Activated T-helper 1 cell treated with anti-CD3 and anti-CD28 coated beads, Interleukin-12 subunit alpha, Interleukin-12 subunit beta, Interleukin-2, Interleukin-4 antibody, amounts not matched to agents 30 ng/mL and 10 ng/mL and 1 ng/mL, durations not matched to agents 14 hours and 24 hours and 36 hours (primary cell): ENCODE measurements around the gene SLC9A6. TPM values are rescaled to one million over a fixed set of nuclear protein-coding genes. Genes with fewer than 3 reads are reported as not detected.

ENCODE experiments used
- DNase-seq: peaks from one replicate; pipeline ENCODE4 v3.0.0; 2021; ENCODE audit warnings: low spot score
- H3K27ac Mint-ChIP-seq: one replicate; pipeline ENCODE4 v1.8.0; 2021; ENCODE audit warnings: mild to moderate bottlenecking, mixed read lengths
- H3K27me3 Mint-ChIP-seq: one replicate; pipeline ENCODE4 v1.8.0; 2022; ENCODE audit warnings: mild to moderate bottlenecking, moderate library complexity, mixed read lengths; ENCODE audit not compliant: insufficient read depth
- H3K36me3 Mint-ChIP-seq: one replicate; pipeline ENCODE4 v1.8.0; 2021; ENCODE audit warnings: low read depth, mixed read lengths
- H3K4me1 Mint-ChIP-seq: one replicate; pipeline ENCODE4 v1.8.0; 2021; ENCODE audit warnings: low read depth, mixed read lengths
- H3K4me3 Mint-ChIP-seq: one replicate; pipeline ENCODE4 v1.8.0; 2021; ENCODE audit warnings: mild to moderate bottlenecking, moderate library complexity, mixed read lengths
- H3K9me3 Mint-ChIP-seq: one replicate; pipeline ENCODE4 v1.8.0; 2021; ENCODE audit warnings: mixed read lengths
- intact Hi-C: fragments of 100-400 bp; cut with micrococcal nuclease; formaldehyde crosslinking; loops from one replicate; pipeline ENCODE4 v1.15.1; 2024
- total RNA-seq: library from RNA; stranded (reverse); gene quantifications from 2 replicates; pipeline ENCODE4 v1.2.3, GENCODE V29; 2022

Gene SLC9A6
- total RNA-seq = 12.7 and 13.4 TPM in 2 replicates

- Mint-ChIP-seq H3K27me3 (no peaks in the 10 kb centered on the region), H3K27ac (peak within 1 kb of the TSS; percentile 86)
Measured at GRCh38 chrX:135985157-135985972, at the start of gene SLC9A6. Gene SLC9A6, plus strand, starts transcription at chrX:135985435. Its CDS starts 224 bp downstream, at chrX:135985659.

DNA sequence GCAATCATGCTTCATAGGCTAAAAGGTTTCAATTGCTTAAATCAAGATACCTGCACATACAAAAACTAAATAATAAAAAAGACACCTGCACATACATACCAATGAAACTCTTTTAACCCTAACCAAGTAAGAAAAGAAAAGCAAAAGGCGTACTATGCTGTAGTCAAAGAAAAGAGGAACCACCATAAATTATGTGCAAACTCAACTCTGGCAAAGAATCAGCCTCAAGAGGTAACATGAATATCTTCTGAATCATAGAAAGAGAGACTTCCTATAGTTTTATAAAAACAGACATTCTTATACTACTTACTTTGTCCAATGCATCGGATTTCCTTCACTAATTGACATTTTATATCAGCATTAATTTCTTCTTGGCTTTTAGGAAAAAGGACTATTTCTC lies 40.7 kb upstream of the SLC9A6 start:
- Mint-ChIP-seq H3K4me1 (no peaks in the 10 kb centered on the region), H3K27me3 (no peaks in the 10 kb centered on the region), H3K27ac (no peak overlapping the region), H3K36me3 (peaks cover 2% of the 10 kb centered on the region), H3K4me3 (no peak overlapping the region), H3K9me3 (no peaks in the 10 kb centered on the region)
- intact Hi-C loops = no loop called here
- no peak for DNase-seq

More at GRCh38 chrX:135985157-135985972, at the start of gene SLC9A6:
- peak within 1 kb of the TSS; percentile 92 for H3K4me3 Mint-ChIP-seq
- peaks cover 52% of the 10 kb centered on the region for H3K4me1 Mint-ChIP-seq
- DNase-seq = peak; percentile 59
- H3K9me3 Mint-ChIP-seq = no peaks in the 10 kb centered on the region
- no peaks in the 10 kb centered on the region for H3K36me3 Mint-ChIP-seq
- intact Hi-C loops = loop anchor here (1.0 to 5.0 kb wide), 4 partner anchors 11 to 511 kb away; partner anchors contain the start of genes FHL1, HTATSF1 and MAP7D3

DNA sequence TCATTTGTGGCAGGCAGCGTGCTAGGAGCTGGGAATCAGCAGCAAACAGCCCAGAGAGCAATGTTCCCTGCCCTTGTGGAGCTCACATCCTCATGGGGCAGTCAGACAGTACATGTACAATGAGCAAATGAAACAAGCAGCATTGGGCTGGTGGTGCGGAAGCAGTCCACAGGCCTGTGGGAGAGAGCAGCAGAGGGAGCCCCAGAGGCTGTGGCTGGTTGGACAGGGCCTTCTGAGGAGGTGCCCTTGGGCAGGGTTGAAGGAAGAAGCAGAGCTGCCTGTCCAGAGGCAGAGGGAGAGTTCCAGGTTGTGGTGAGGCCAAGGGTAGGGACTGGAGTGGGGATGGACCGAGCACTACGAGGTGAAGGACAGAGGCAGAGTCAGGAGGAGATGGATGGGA lies 33.9 kb upstream of the SLC9A6 start:
- intact Hi-C loops = no loop called here
- Mint-ChIP-seq H3K36me3 (no peaks in the 10 kb centered on the region), H3K27me3 (no peaks in the 10 kb centered on the region), H3K9me3 (no peaks in the 10 kb centered on the region), H3K27ac (no peak overlapping the region), H3K4me1 (no peaks in the 10 kb centered on the region), H3K4me3 (no peak overlapping the region)
- DNase-seq = no peak

GRCh38 chrX:135973025-135973547 lies 12.1 kb upstream of the SLC9A6 start:
- no peak for DNase-seq
- Mint-ChIP-seq H3K27me3 (peaks cover 2% of the 10 kb centered on the region), H3K4me3 (peak overlapping the region; percentile 90), H3K36me3 (no peaks in the 10 kb centered on the region), H3K9me3 (no peaks in the 10 kb centered on the region), H3K4me1 (peaks cover 39% of the 10 kb centered on the region), H3K27ac (peak overlapping the region; percentile 91)
- intact Hi-C loops = loop anchor here (1.0 to 5.0 kb wide), 5 partner anchors 278 to 1801 kb away; partner anchors contain the start of genes HTATSF1, MAP7D3 and SMIM10L2A

DNA sequence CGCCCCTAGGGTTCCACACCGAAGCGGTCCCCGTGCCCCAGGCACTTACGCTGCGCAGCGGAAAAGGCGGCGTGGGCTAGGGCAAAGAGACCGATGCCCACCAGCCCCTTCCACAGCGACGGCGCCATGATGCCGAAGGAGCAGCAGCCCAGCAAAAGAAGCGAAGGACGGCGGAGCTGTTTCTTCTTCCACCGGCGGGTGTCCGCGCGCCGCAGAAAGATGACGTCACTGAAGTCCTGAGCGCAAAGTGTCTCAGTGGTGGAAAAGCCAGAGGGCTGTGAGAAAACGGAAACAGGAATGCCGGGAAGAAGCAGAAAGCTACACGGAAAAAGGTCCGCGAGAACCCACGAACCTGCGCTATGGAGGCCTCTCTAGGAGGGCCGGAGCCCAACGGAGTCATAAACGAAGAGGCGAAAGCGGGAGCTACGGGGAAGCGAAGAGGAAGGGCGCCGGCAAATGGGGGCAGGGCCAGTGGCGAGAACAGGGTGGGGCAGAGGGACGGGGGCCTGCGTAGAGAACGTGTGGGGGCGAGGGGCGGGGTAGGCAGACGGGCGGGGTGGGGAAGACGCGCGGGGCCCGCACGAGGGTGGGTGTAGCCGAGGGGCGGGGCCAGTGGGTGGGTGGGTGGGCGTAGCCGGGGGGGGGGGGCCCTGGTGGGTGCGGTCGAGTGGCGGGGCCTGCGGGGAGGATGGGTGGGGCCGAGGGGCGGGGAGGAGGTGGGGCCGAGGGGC lies 11.5 kb upstream of the SLC9A6 start, which contains the start of gene MMGT1:
TSS of gene MMGT1 (minus strand) at position 441 of the 731 bp plus-strand sequence. CDS start at position 128, 313 bp downstream.
- H3K9me3 Mint-ChIP-seq = no peaks in the 10 kb centered on the region
- H3K27me3 Mint-ChIP-seq = peaks cover 2% of the 10 kb centered on the region
- H3K4me3 Mint-ChIP-seq = peak within 1 kb of the TSS; percentile 90
- H3K27ac Mint-ChIP-seq = peak within 1 kb of the TSS; percentile 91
- H3K4me1 Mint-ChIP-seq = peaks cover 40% of the 10 kb centered on the region
- peak; percentile 74 for DNase-seq
- intact Hi-C loops = loop anchor here (1.0 to 5.0 kb wide), 7 partner anchors 12 to 1801 kb away; partner anchors contain the start of genes HTATSF1, MAP7D3, SLC9A6 and SMIM10L2A
- H3K36me3 Mint-ChIP-seq = no peaks in the 10 kb centered on the region

GRCh38 chrX:135974279-135974856 lies 10.9 kb upstream of the SLC9A6 start:
- peaks cover 40% of the 10 kb centered on the region for H3K4me1 Mint-ChIP-seq
- H3K27ac Mint-ChIP-seq = peak overlapping the region; percentile 3
- intact Hi-C loops = loop anchor here (1.0 to 5.0 kb wide), 5 partner anchors 11 to 1802 kb away; partner anchors contain the start of genes SLC9A6 and SMIM10L2A
- H3K27me3 Mint-ChIP-seq = peaks cover 2% of the 10 kb centered on the region
- H3K36me3 Mint-ChIP-seq = no peaks in the 10 kb centered on the region
- DNase-seq = peak; percentile 19
- no peaks in the 10 kb centered on the region for H3K9me3 Mint-ChIP-seq
- H3K4me3 Mint-ChIP-seq = peak overlapping the region; percentile 69

GRCh38 chrX:135975421-135975820 lies 9.8 kb upstream of the SLC9A6 start:
- H3K4me1 Mint-ChIP-seq = peaks cover 40% of the 10 kb centered on the region
- no peak overlapping the region for H3K27ac Mint-ChIP-seq
- no peak overlapping the region for H3K4me3 Mint-ChIP-seq
- peaks cover 2% of the 10 kb centered on the region for H3K27me3 Mint-ChIP-seq
- no peaks in the 10 kb centered on the region for H3K9me3 Mint-ChIP-seq
- DNase-seq = no peak
- no peaks in the 10 kb centered on the region for H3K36me3 Mint-ChIP-seq
- intact Hi-C loops = no loop called here

DNA sequence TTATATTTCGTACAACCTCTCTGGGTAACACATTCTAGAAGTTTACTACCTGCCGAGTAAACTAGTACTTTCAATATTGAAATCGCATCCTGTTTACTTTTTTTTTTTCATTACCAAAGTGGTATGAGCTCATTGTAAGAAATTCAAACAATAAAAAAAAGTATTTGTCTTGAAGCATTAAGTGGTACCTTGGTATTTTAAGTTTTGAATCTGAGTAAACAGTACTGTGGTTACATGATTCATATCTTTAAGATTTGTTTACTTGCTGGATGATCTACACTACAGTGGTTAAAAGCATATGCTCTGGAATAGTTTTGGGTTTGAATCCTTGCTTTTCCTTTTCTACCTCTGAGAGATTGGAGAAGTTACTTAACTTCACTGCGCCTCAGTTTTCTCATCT lies 7.6 kb upstream of the SLC9A6 start:
- no peak for DNase-seq
- Mint-ChIP-seq H3K27ac (peak overlapping the region; percentile 34), H3K4me1 (peaks cover 31% of the 10 kb centered on the region), H3K36me3 (no peaks in the 10 kb centered on the region), H3K9me3 (no peaks in the 10 kb centered on the region), H3K4me3 (no peak overlapping the region), H3K27me3 (peaks cover 2% of the 10 kb centered on the region)
- intact Hi-C loops = no loop called here

DNA sequence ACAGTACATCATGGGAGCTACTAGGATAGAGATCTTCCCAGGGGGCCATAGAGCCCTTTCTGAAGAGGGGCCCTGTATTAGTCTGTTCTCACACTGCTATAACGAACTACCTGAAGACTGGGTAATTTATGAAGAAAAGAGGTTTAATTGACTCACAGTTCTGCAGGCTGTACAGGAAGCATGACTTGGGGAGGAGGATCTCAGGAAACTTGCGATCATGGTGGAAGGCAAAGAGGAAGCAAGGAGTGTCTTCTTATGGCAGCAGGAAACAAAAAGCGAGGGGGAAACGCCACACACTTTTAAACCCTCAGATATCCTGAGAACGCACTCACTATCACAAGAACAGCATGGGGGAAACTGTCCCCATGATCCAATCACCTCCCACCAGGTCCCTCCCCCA lies 4.2 kb upstream of the SLC9A6 start:
- intact Hi-C loops = no loop called here
- Mint-ChIP-seq H3K27ac (no peak overlapping the region), H3K4me3 (no peak overlapping the region), H3K4me1 (peaks cover 41% of the 10 kb centered on the region), H3K27me3 (no peaks in the 10 kb centered on the region), H3K9me3 (no peaks in the 10 kb centered on the region), H3K36me3 (no peaks in the 10 kb centered on the region)
- no peak for DNase-seq

DNA sequence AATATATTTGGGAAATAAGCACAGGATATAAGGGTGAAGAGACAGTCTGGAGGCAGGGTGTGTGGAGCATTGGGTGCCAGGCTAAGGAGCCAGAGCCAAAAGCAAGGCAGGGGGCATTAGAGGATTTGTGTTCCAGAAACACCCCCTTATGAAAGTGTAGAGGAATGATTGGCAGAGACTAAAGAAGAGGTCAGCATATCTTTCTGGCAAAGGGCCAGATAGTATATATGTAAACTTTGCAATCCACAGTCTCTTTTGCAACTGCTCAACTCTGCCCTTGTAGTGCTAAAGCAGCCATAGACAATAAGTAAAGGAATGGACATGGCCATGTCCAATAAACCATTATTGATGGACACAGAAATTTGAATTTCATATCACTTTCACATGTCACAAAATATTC lies 3.6 kb upstream of the SLC9A6 start:
- Mint-ChIP-seq H3K9me3 (no peaks in the 10 kb centered on the region), H3K4me3 (no peak overlapping the region), H3K27ac (no peak overlapping the region), H3K4me1 (peaks cover 42% of the 10 kb centered on the region), H3K36me3 (no peaks in the 10 kb centered on the region), H3K27me3 (no peaks in the 10 kb centered on the region)
- intact Hi-C loops = no loop called here
- DNase-seq = no peak

DNA sequence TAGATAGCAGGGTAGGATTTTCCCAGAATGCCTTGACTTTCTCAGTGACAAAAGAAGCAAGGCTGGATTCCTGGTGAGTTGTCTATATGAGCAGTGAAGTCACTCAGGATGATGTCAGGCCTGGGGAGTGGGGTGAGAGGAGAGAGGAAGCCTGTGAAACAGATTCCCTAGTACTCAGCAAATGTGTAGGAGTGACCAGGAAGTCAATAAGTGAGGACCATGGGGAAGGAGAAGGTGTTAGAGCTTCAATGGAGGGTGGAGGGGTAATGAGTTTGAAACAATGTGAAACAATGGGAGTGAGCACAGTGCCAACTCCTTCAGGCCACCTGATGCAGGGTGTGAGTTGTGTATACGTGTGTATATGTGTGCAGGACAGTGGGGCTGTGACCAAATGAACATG lies 2.4 kb upstream of the SLC9A6 start:
- H3K4me3 Mint-ChIP-seq = peak overlapping the region; percentile 92
- no peaks in the 10 kb centered on the region for H3K9me3 Mint-ChIP-seq
- no peaks in the 10 kb centered on the region for H3K27me3 Mint-ChIP-seq
- intact Hi-C loops = no loop called here
- H3K27ac Mint-ChIP-seq = peak overlapping the region; percentile 86
- no peak for DNase-seq
- no peaks in the 10 kb centered on the region for H3K36me3 Mint-ChIP-seq
- H3K4me1 Mint-ChIP-seq = peaks cover 43% of the 10 kb centered on the region

- Mint-ChIP-seq H3K27ac (peak overlapping the region; percentile 86), H3K4me1 (peaks cover 47% of the 10 kb centered on the region), H3K27me3 (no peaks in the 10 kb centered on the region), H3K36me3 (no peaks in the 10 kb centered on the region), H3K4me3 (peak overlapping the region; percentile 92), H3K9me3 (no peaks in the 10 kb centered on the region)
- intact Hi-C loops = loop anchor here (2.0 kb wide), 2 partner anchors 267 to 513 kb away; partner anchors contain the start of genes HTATSF1 and MAP7D3
- DNase-seq = no peak
Measured at GRCh38 chrX:135984256-135984655, 979 bp upstream of the SLC9A6 start.
